Cardiac muscle cell (in vitro differentiated cells and primary cell): ENCODE results near the gene PDE1A. TPM values are rescaled to one million over a fixed set of nuclear protein-coding genes. Genes with fewer than 3 reads are reported as not detected.
A peak's percentile ranks its signal among the peaks of the same experiment; 100 is the strongest.

Experiments
- DNase-seq, 2 donors: peaks; one replicate each; pipeline versions ENCODE4 v3.0.0 to v3.0.0-alpha.2; 2010 to 2017; ENCODE audit warnings: low read depth in 1 of 2, low spot score in 1 of 2
- H3K27ac ChIP-seq: fragments of 200-600 bp; sonication (generic); 2 replicates; pipeline ENCODE4 v1.5.1; 2016
- H3K27me3 ChIP-seq: fragments of 200-600 bp; sonication (generic); 2 replicates; pipeline ENCODE4 v1.6.0; 2016; ENCODE audit warnings: control low read depth
- H3K36me3 ChIP-seq: fragments of 200-600 bp; sonication (generic); 2 replicates; pipeline ENCODE4 v1.5.1; 2016; ENCODE audit warnings: control low read depth
- H3K4me1 ChIP-seq: fragments of 200-600 bp; sonication (generic); 2 replicates; pipeline ENCODE4 v1.8.1; 2017; ENCODE audit warnings: low read depth, mild to moderate bottlenecking, mixed run types
- H3K4me3 ChIP-seq: fragments of 200-600 bp; sonication (generic); 2 replicates; pipeline ENCODE4 v1.5.1; 2016; ENCODE audit warnings: mild to moderate bottlenecking
- H3K9me3 ChIP-seq: fragments of 200-600 bp; sonication (generic); 2 replicates; pipeline ENCODE4 v1.5.1; 2017; ENCODE audit warnings: low read depth, mild to moderate bottlenecking, control low read depth
- polyA plus RNA-seq: library from polyadenylated mRNA; unstranded; fragments of >200 nt; fragmentation: Nextera tagmentation; extraction: Ambion mirVana; gene quantifications from 2 replicates; pipeline ENCODE4 v1.2.1, GENCODE V29; 2016
- total RNA-seq: library from RNA; depleted of rRNA; stranded (reverse); fragments of >200 nt; gene quantifications from 2 replicates; pipeline ENCODE4 v1.2.3, GENCODE V29; 2016
- TF ChIP-seq, protein P1 (sequence below): IDR thresholded peaks from 2 replicates; pipeline ENCODE4 v1.5.1; 2012; ENCODE audit warnings: low read depth, mild to moderate bottlenecking, low read length

The PDE1A gene
- total and polyA plus RNA-seq, 2 experiments from 2014 or later = 0.06 to 0.60 TPM

- no peak overlapping the region for H3K27ac ChIP-seq
- no peaks in the 10 kb centered on the region for H3K36me3 ChIP-seq
- no peak overlapping the region for H3K4me3 ChIP-seq
- no peaks in the 10 kb centered on the region for H3K4me1 ChIP-seq
- TF ChIP-seq, protein P1, sequence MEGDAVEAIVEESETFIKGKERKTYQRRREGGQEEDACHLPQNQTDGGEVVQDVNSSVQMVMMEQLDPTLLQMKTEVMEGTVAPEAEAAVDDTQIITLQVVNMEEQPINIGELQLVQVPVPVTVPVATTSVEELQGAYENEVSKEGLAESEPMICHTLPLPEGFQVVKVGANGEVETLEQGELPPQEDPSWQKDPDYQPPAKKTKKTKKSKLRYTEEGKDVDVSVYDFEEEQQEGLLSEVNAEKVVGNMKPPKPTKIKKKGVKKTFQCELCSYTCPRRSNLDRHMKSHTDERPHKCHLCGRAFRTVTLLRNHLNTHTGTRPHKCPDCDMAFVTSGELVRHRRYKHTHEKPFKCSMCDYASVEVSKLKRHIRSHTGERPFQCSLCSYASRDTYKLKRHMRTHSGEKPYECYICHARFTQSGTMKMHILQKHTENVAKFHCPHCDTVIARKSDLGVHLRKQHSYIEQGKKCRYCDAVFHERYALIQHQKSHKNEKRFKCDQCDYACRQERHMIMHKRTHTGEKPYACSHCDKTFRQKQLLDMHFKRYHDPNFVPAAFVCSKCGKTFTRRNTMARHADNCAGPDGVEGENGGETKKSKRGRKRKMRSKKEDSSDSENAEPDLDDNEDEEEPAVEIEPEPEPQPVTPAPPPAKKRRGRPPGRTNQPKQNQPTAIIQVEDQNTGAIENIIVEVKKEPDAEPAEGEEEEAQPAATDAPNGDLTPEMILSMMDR = no peak
- no peaks in the 10 kb centered on the region for H3K9me3 ChIP-seq
- no peaks in the 10 kb centered on the region for H3K27me3 ChIP-seq
- no peak for DNase-seq
Observed at GRCh38 chr2:182166406-182166805, 260.4 kb downstream of the PDE1A start.

DNA sequence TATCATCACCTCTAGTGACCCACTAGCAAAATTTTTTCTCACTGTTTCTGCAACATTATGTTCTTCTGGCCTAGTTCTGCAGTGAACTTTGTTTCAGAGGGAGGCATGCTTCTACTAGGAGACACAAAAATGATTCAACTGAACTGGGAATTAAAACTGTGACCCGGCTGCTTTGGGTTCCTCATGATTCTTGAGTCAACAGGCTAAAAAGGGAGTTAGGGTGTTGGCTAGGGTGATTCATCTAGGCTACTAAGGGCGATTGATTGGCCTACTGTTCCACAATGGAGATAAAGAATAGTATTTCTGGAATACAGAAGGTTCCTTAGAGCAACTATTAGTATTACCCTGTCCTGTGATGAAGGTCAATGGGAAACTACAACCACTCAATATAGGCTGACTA lies 261.6 kb downstream of the PDE1A start:
- Histone ChIP-seq H3K27ac (no peak overlapping the region), H3K27me3 (no peaks in the 10 kb centered on the region), H3K4me3 (no peak overlapping the region), H3K9me3 (no peaks in the 10 kb centered on the region), H3K36me3 (no peaks in the 10 kb centered on the region), H3K4me1 (no peaks in the 10 kb centered on the region)
- TF ChIP-seq, protein P1 = no peak
- no peak for DNase-seq

GRCh38 chr2:182164686-182165085 lies 262.1 kb downstream of the PDE1A start:
- no peaks in the 10 kb centered on the region for H3K4me1 ChIP-seq
- no peaks in the 10 kb centered on the region for H3K9me3 ChIP-seq
- no peak for DNase-seq
- H3K4me3 ChIP-seq = no peak overlapping the region
- no peaks in the 10 kb centered on the region for H3K36me3 ChIP-seq
- no peaks in the 10 kb centered on the region for H3K27me3 ChIP-seq
- TF ChIP-seq, protein P1 = no peak
- H3K27ac ChIP-seq = no peak overlapping the region

DNA sequence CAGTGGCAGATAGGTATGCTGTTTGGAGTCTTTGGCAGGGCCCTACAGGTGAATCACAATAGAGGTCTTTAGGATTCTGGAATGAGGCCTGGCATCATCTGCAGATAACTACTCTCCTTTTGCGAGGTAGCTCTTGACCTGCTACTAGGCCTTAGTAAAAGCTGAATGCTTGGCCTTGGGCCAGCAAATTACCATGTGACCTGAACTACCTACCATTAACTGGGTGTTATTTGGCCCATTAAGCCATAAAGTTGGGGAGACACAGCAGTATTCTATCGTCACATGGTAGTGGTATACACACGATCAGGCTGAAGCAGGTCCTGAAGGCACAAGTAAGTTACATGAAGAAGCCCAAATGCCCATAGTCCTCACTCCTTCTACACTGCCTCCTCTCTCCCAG lies 263.0 kb downstream of the PDE1A start:
- TF ChIP-seq, protein P1 = no peak

GRCh38 chr2:182148344-182148743 lies 278.5 kb downstream of the PDE1A start:
- DNase-seq = peak in 1 of 2 donors; percentile 14
- no peak overlapping the region for H3K4me3 ChIP-seq

More for the DNA sequence above, 263.0 kb downstream of the PDE1A start:
- Histone ChIP-seq H3K27me3 (no peaks in the 10 kb centered on the region), H3K4me3 (no peak overlapping the region), H3K27ac (no peak overlapping the region), H3K36me3 (no peaks in the 10 kb centered on the region), H3K9me3 (no peaks in the 10 kb centered on the region), H3K4me1 (no peaks in the 10 kb centered on the region)
- DNase-seq = no peak

More at GRCh38 chr2:182148344-182148743, 278.5 kb downstream of the PDE1A start:
- no peaks in the 10 kb centered on the region for H3K36me3 ChIP-seq
- no peaks in the 10 kb centered on the region for H3K27me3 ChIP-seq
- no peaks in the 10 kb centered on the region for H3K9me3 ChIP-seq
- no peak overlapping the region for H3K27ac ChIP-seq
- TF ChIP-seq, protein P1 = no peak
- peaks cover 9% of the 10 kb centered on the region for H3K4me1 ChIP-seq
